ENCODE measurements around the gene FOXG1.

The FOXG1 gene

GRCh38 chr14:28777471-28778137 is 11.0 kb downstream of the FOXG1 start:
- no peak for DNase-seq

DNA sequence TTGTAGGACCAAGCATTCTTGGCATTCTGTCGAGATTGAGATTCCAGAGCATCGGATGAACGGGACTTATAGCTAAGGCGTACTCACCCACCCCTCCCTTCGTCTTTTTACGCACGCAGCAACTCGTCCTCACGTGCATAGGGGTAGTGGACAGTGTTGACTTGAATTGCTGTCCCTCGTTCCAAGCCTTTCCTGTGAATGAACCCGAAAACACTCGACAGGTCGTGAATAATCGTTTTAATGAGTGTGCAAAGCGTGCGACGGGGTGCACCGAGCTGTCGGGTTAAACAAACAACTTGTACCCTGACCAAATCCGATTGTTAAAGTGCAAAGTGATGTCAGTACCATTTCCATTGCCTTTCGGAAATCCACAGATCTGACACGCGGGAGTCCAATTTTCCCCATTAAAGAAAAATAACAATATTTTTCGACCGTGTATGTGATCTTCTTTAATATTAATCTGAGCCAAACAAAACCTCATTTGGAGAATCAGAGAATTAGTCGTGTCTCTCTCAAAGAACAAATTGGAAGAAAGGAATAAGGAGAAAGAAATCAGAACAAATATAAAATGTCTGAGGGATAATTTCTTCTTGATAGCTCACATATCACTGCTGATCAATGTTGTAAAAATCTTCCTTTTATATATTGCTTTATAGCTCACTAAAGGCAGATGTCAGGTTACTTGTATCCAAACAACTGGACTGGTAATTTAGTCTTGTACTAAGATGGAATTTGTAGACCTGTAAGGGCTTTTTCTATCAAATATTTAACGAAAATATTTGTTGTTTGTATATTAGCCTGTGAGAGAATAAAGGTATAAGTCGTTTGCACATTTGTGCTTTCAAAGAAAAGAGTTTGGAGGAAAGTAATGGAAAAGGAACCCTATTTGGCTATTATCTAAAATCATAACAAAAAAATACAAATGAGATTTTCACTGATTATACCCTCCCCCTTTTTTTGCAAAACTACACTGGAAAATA is 11.8 kb downstream of the FOXG1 start:
- no peak for DNase-seq

DNA sequence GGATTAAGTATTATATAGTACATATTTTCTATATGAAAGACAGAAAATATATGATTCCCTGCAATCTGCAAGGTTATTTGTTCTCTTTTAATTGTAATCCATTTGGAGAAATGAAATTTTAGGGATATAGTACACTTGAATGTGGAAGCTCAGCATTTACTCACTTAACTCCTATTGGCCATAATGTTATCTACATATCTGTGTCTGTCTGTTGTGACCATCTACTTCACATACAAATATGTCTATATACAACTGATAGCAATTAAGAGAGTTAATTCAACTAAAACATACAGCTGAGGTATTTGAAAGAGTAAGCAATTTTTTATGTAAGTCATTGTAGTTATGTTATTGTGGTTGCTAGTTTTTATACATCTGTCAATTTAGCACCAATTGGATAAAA is 12.9 kb downstream of the FOXG1 start:
- no peak for DNase-seq

DNA sequence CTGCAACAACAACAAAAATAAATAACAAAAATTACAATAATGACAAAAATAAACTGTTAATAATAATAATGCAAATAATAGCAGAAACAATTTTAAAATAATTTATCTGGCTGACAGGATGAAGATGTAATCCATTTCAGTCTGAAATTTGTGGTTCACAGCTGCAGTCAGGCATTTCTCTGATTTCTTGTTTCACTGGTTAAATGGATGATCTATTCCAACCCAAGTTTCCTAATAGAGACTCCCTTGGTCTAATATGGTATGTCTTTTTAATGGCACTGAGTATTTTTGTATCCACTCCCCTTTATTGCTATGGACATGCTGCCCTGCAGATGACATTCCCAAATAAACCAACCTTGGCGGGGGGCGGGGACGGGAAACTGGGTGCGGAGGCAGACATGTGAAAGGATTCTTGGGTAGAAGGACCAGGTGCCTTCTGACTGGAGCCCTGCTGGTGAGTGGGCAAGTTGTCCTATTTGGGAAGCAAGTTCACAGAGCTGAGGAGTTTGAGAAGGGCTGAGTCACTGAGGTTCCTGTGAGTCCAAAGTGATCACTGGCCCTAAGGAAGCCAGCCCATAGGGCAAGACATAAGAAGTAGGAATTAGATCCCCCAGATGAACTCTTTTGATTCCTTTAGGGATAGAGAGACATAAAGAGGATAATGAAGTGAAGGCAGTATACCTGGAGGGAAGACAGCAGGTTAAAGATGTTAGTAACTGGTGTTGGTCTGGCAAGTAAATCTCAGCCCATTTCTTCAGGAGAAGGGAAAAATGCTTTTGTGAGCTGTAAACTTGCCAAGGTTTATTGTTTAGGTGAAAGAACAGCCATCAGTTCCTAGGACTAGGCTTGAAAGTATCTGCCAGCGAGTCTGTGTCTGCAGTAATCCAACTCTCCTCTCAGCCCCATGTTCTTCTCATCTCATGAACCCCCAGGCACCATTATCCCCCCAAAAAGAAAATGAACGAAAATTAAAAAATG is 14.5 kb downstream of the FOXG1 start:
- DNase-seq, result no peak

DNA sequence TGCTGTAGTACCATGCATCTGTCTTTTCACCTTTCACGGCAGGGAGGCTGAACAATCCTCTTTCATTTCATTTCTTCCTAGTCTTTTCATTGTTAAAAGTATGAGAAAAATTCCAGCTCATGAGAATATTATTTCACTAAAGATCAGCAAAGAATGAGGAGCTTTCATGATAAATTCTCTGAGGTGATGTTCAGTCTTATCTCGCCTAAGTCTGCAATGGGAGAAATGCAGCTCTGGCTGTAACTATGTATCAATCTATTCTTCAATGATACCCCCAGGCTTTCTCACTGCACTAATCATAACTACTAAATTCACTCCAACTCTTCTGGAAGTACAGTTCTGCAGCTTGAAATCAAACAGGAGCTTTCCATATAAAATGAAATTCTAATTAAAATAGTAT is 15.7 kb downstream of the FOXG1 start:
- DNase-seq, result no peak

DNA sequence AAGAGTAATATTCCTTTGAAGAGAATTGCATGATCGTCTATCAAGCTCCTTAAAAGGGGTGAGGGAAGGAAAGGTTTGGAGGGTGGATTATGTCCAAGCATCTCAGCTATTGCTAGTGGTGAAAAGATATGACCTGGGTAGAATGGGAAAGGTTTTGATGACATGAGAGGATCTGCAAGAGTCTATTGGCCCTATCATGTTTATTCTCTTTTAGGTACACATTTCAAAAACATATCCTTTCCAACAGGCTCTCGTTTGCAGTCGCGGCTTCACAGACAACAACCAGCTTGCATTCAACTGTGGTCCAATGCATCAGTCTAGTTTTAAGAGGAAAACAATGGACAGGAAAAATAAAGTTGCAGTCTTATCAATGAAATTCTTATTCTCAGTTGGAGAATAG is 17.1 kb downstream of the FOXG1 start:
- no peak for DNase-seq

GRCh38 chr14:28784096-28785048 is 17.8 kb downstream of the FOXG1 start:
- no peak for DNase-seq

GRCh38 chr14:28785096-28785952 is 18.7 kb downstream of the FOXG1 start:
- no peak for DNase-seq

GRCh38 chr14:28807518-28807917 is 40.9 kb downstream of the FOXG1 start:
- no peak for DNase-seq

DNA sequence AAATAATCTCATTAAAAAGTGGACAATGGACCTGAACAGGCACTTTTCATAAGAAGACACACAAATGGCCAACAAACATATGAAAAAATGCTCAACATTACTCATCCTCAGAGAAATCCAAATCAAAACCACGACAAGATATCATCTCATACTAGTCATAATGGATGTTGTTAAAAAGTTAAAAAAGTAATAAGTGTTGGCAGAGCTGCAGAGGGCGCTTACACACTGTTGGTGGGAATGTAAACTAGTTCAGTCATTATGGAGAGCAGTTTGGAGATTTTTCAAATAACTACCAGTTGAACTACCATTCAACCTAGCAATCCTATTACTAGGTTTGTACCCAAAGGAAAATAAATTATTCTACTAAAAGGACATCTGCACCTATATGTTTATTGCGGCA is 47.2 kb downstream of the FOXG1 start:
- no peak for DNase-seq
